ENCODE measurements around the gene APBB1. TPM values are rescaled to one million over a fixed set of nuclear protein-coding genes. Genes with fewer than 3 reads are reported as not detected.
A peak's percentile ranks its signal among the peaks of the same experiment; 100 is the strongest.

Gene APBB1
- total and polyA plus RNA-seq, 2 donors (not counting 1 experiment from before 2014, with no cell fraction given): 23.4 to 32.5 TPM

DNA sequence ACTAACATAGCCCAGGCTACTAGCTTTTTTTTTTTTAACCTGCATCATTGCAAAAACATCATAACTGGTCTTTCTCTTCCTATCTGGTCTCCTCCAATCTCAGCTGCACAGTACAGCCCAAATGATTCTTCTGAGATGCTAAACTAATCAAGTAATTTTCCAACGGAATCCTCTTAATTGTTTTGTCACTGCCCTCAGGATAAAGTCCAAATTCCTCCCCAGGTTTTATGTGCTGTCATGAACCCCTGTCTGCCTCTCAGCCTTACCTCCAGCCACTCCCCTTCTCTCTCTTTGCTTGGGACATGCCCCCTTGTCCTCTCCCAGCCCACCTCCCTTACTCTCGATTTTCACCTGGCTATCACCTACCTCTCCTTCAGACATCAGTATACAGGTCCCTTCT, 12.5 kb downstream of the APBB1 start:
- no peak for DNase-seq
- intact Hi-C loops (cut with micrococcal nuclease): no loop called here
- H3K4me1 Mint-ChIP-seq: peaks cover 56% of the 10 kb centered on the region
- Histone ChIP-seq H3K4me3 (ENCODE audit: control extremely low read depth in 1 of 5, extremely low read depth in 1 of 5, insufficient read depth in 1 of 5, low read depth in 2 of 5, low read length in 4 of 5) (no peak overlapping the region), H4K20me1 (ENCODE audit: control insufficient read depth, insufficient read depth, low read length, poor library complexity, severe bottlenecking) (no peaks in the 10 kb centered on the region), H2AFZ (ENCODE audit: insufficient read depth, low read depth, low read length, poor library complexity, severe bottlenecking) (no peak overlapping the region), H3K27me3 (replicated peaks in 1 of 4; ENCODE audit: control extremely low read depth in 1 of 4, control insufficient read depth in 3 of 4, insufficient read depth in 4 of 4, low read length in 3 of 4) (no peaks in the 10 kb centered on the region), H3K27ac (ENCODE audit: low read length in 2 of 2) (no peak overlapping the region), H3K4me1 (ENCODE audit: control insufficient read depth in 2 of 2, insufficient read depth in 2 of 2, low read length in 2 of 2) (peaks cover 39 to 43% of the 10 kb centered on the region in 2 donors), H3K4me2 (replicated peaks; ENCODE audit: low read depth, low read length, poor library complexity, severe bottlenecking) (no peak overlapping the region), H3K9me3 (ENCODE audit: control extremely low read depth in 1 of 3, control insufficient read depth in 2 of 3, insufficient read depth in 1 of 3, low read length in 2 of 3) (no peaks in the 10 kb centered on the region), H3K79me2 (ENCODE audit: control insufficient read depth, insufficient read depth, low read length) (no peaks in the 10 kb centered on the region), H3K9ac (ENCODE audit: low read length) (no peak overlapping the region), H3K36me3 (replicated peaks in 1 of 2; ENCODE audit: control extremely low read depth in 1 of 2, control insufficient read depth in 1 of 2, extremely low read depth in 1 of 2, insufficient read depth in 2 of 2, low read length in 1 of 2) (peaks cover 0 to 7% of the 10 kb centered on the region in 2 experiments)
- H3K27ac Mint-ChIP-seq: peak overlapping the region; percentile 4
- H3K27me3 Mint-ChIP-seq: no peaks in the 10 kb centered on the region
- TF ChIP-seq EZH2 (IDR thresholded peaks at IDR 0.05; ENCODE audit: borderline replicate concordance, insufficient read depth, low read depth, low read length, poor library complexity, severe bottlenecking): no peak
- TF ChIP-seq, protein P1, sequence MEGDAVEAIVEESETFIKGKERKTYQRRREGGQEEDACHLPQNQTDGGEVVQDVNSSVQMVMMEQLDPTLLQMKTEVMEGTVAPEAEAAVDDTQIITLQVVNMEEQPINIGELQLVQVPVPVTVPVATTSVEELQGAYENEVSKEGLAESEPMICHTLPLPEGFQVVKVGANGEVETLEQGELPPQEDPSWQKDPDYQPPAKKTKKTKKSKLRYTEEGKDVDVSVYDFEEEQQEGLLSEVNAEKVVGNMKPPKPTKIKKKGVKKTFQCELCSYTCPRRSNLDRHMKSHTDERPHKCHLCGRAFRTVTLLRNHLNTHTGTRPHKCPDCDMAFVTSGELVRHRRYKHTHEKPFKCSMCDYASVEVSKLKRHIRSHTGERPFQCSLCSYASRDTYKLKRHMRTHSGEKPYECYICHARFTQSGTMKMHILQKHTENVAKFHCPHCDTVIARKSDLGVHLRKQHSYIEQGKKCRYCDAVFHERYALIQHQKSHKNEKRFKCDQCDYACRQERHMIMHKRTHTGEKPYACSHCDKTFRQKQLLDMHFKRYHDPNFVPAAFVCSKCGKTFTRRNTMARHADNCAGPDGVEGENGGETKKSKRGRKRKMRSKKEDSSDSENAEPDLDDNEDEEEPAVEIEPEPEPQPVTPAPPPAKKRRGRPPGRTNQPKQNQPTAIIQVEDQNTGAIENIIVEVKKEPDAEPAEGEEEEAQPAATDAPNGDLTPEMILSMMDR (IDR thresholded peaks at IDR 0.05): no peak
- WGBS (ENCODE audit: insufficient coverage): 88% methylated on average over 2 of the region's 2 CpGs
- no peak overlapping the region for H3K4me3 Mint-ChIP-seq
- ChIA-PET POLR2A (interaction anchor here (0.5 kb wide), 1 partner anchor 773 kb away, joined by 4 read pairs; no protein-coding TSS in a partner anchor), CTCF (interaction anchor here (0.8 to 1.8 kb wide), 4 partner anchors 28 to 309 kb away, joined by 3 to 9 read pairs (median 4); no protein-coding TSS in a partner anchor)
- H3K9me3 Mint-ChIP-seq (ENCODE audit: insufficient read depth): no peaks in the 10 kb centered on the region
- ATAC-seq (ENCODE audit: low read depth): no peak

DNA sequence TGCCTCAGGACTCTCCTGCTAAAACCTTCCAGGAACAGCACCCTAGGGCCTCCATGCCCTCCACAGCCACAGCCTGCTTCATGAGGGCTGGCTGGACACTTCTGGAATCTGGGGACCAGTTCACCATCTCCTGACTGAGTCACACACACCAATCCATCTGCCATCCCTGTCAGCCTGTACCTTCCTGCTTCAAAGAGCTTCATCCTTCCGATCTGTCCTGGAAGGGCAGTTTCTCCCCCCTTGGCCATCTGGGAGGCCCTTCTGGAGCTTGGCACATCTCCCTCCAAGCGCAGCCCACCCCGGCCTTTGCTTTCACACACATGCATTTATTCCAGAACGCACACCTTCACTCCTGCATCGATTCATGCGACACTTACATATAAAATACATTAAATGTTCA, 13.0 kb downstream of the APBB1 start:
- no peaks in the 10 kb centered on the region for H3K27me3 Mint-ChIP-seq
- Histone ChIP-seq H4K20me1 (ENCODE audit: control insufficient read depth, insufficient read depth, low read length, poor library complexity, severe bottlenecking) (no peaks in the 10 kb centered on the region), H3K9ac (ENCODE audit: low read length) (no peak overlapping the region), H3K9me3 (ENCODE audit: control extremely low read depth in 1 of 3, control insufficient read depth in 2 of 3, insufficient read depth in 1 of 3, low read length in 2 of 3) (no peaks in the 10 kb centered on the region), H3K4me2 (replicated peaks; ENCODE audit: low read depth, low read length, poor library complexity, severe bottlenecking) (no peak overlapping the region), H3K36me3 (replicated peaks in 1 of 2; ENCODE audit: control extremely low read depth in 1 of 2, control insufficient read depth in 1 of 2, extremely low read depth in 1 of 2, insufficient read depth in 2 of 2, low read length in 1 of 2) (peaks cover 0 to 9% of the 10 kb centered on the region in 2 experiments), H3K27ac (ENCODE audit: low read length in 2 of 2) (no peak overlapping the region), H3K4me1 (ENCODE audit: control insufficient read depth in 2 of 2, insufficient read depth in 2 of 2, low read length in 2 of 2) (peaks cover 39 to 43% of the 10 kb centered on the region in 2 donors), H2AFZ (ENCODE audit: insufficient read depth, low read depth, low read length, poor library complexity, severe bottlenecking) (no peak overlapping the region), H3K4me3 (ENCODE audit: control extremely low read depth in 1 of 5, extremely low read depth in 1 of 5, insufficient read depth in 1 of 5, low read depth in 2 of 5, low read length in 4 of 5) (no peak overlapping the region), H3K79me2 (ENCODE audit: control insufficient read depth, insufficient read depth, low read length) (no peaks in the 10 kb centered on the region), H3K27me3 (replicated peaks in 1 of 4; ENCODE audit: control extremely low read depth in 1 of 4, control insufficient read depth in 3 of 4, insufficient read depth in 4 of 4, low read length in 3 of 4) (no peaks in the 10 kb centered on the region)
- no peak for TF ChIP-seq EZH2 (IDR thresholded peaks at IDR 0.05; ENCODE audit: borderline replicate concordance, insufficient read depth, low read depth, low read length, poor library complexity, severe bottlenecking)
- TF ChIP-seq, protein P1 (IDR thresholded peaks at IDR 0.05): no peak
- H3K27ac Mint-ChIP-seq: no peak overlapping the region
- POLR2A ChIA-PET: no interaction called here
- CTCF ChIA-PET: interaction anchor here (0.5 to 1.8 kb wide), 4 partner anchors 27 to 309 kb away, joined by 3 to 9 read pairs (median 4); no protein-coding TSS in a partner anchor
- ATAC-seq (ENCODE audit: low read depth) (no peak), DNase-seq (no peak)
- WGBS (ENCODE audit: insufficient coverage): 97% methylated on average over 6 of the region's 6 CpGs
- H3K4me3 Mint-ChIP-seq: no peak overlapping the region
- peaks cover 60% of the 10 kb centered on the region for H3K4me1 Mint-ChIP-seq
- H3K9me3 Mint-ChIP-seq (ENCODE audit: insufficient read depth): no peaks in the 10 kb centered on the region
- intact Hi-C loops (cut with micrococcal nuclease): no loop called here
